Lung (tissue), 12 donors: ENCODE measurements around the gene NCOR2. TPM values are rescaled to one million over a fixed set of nuclear protein-coding genes. Genes with fewer than 3 reads are reported as not detected.
A peak's percentile ranks its signal among the peaks of the same experiment; 100 is the strongest.

Experiments used
- ATAC-seq: fragments of 200-7000 bp; cut with Tn5 transposase; one replicate; pipeline ENCODE4 v1.9.1; 2020; ENCODE audit warnings: moderate number of reproducible peaks; ENCODE audit not compliant: insufficient read depth, low FRiP score
- DNase-seq, 3 donors: peaks; one replicate each; pipeline ENCODE4 v3.0.0-alpha.2; 2013 to 2017
- H3K27ac ChIP-seq, 2 donors: one replicate each; pipeline ENCODE4 v1.5.1; 2013; ENCODE audit warnings: mild to moderate bottlenecking in 2 of 2, moderate library complexity in 2 of 2, control low read depth in 1 of 2, inconsistent platforms in 1 of 2, low read depth in 1 of 2, low read length in 1 of 2
- H3K27me3 ChIP-seq, 3 donors: one replicate each; pipeline ENCODE4 v1.5.1; 2013; ENCODE audit warnings: low read length in 2 of 3; ENCODE audit not compliant: control insufficient read depth in 3 of 3, insufficient read depth in 3 of 3
- H3K36me3 ChIP-seq, 4 donors: one replicate each; pipeline ENCODE4 v1.5.1; 2013; ENCODE audit warnings: low read length in 4 of 4, mild to moderate bottlenecking in 1 of 4, moderate library complexity in 1 of 4; ENCODE audit not compliant: control insufficient read depth in 4 of 4, insufficient read depth in 4 of 4
- H3K4me1 ChIP-seq, 5 donors: one replicate each; pipeline ENCODE4 v1.5.1; 2013; ENCODE audit warnings: low read length in 5 of 5, mild to moderate bottlenecking in 2 of 5, moderate library complexity in 1 of 5; ENCODE audit not compliant: control insufficient read depth in 5 of 5, insufficient read depth in 5 of 5
- H3K4me3 ChIP-seq: one replicate; pipeline ENCODE4 v1.5.1; 2013; ENCODE audit warnings: mild to moderate bottlenecking, control low read depth, moderate library complexity
- H3K9ac ChIP-seq, 2 donors: one replicate each; pipeline ENCODE4 v1.5.1; 2013; ENCODE audit warnings: low read length in 2 of 2, control low read depth in 1 of 2; ENCODE audit not compliant: insufficient read depth in 1 of 2
- H3K9me3 ChIP-seq, 4 donors: one replicate each; pipeline ENCODE4 v1.5.1; 2013; ENCODE audit warnings: low read length in 3 of 4, mild to moderate bottlenecking in 1 of 4, moderate library complexity in 1 of 4; ENCODE audit not compliant: control insufficient read depth in 4 of 4, insufficient read depth in 3 of 4
- CTCF ChIP-seq: IDR thresholded peaks from 2 replicates; pipeline ENCODE4 v1.5.1; 2012; ENCODE audit warnings: mild to moderate bottlenecking; ENCODE audit errors: control extremely low read depth, extremely low read depth
- WGBS, 2 donors: extraction: QIAGEN DNeasy Blood & Tissue Kit; methylation state at CpG; one replicate each; pipeline ENCODE4 v1.1.7; 2013; 5-methylcytosine and 5-hydroxymethylcytosine counted together
- polyA plus RNA-seq, 2 donors: library from polyadenylated mRNA; stranded (reverse); fragments of 200-250 nt; gene quantifications; one replicate each; pipeline ENCODE4 v1.2.1, GENCODE V29; 2013
- total RNA-seq, 2 donors: library from RNA; depleted of rRNA in 1 of 2; stranded (reverse); fragments of >200 nt in 1 of 2; gene quantifications; one replicate each; pipeline ENCODE4 v1.2.1, GENCODE V29; 2014 to 2021
- donor health status: control.
- donor health status: control.
- donor health status: Bipolar disorder and iron deficiency.
- donor health status: healthy.
- donor health status: DM: yes; HTN: yes; CAD: no.

The NCOR2 gene
- total and polyA plus RNA-seq, 4 donors: 81.4 to 361 (median 132) TPM

GRCh38 chr12:124554429-124555029 lies 12.9 kb downstream of the NCOR2 start:
- H3K9ac ChIP-seq: peak overlapping the region in 1 of 2 donors; percentile 32
- H3K36me3 ChIP-seq: no peaks in the 10 kb centered on the region
- ATAC-seq: no peak
- no peak for TF ChIP-seq CTCF
- 29 to 37% methylated on average over 26 of the region's 26 CpGs for WGBS, 2 donors
- no peaks in the 10 kb centered on the region for H3K9me3 ChIP-seq
- H3K4me3 ChIP-seq: no peak overlapping the region
- DNase-seq: peak in 1 of 3 donors; percentile 50
- H3K27me3 ChIP-seq: no peaks in the 10 kb centered on the region
- no peak overlapping the region for H3K27ac ChIP-seq
- peaks cover 11 to 48% (median 36%) of the 10 kb centered on the region in 5 donors for H3K4me1 ChIP-seq

DNA sequence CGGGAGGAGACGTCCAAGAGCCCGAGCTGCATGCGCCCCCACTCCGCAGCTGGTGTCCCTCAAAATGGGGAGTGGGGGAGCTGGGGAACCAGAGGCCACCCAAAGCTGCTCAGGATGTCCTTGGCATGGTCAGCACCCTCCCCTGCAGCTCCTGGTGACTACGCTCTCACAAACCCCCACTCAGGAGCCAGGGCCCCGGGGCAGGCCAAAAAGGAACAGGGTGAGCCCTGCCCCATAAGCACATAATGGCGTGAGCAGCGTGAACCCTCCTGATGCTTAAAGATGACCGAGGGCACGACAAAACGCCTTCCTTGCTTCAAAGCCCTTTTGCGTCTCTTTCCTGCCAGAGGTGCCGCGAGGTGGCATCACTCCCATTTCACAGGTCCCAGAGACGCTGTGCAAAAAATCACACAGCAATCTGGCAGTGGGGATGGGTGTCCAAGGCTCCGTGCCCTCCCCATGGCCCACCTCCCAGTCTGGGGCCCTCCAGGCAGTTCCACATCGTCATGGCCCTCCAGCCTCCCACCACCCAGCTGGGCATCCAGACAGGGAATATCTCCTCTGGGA lies 13.5 kb downstream of the NCOR2 start:
- H3K9ac ChIP-seq: no peak overlapping the region
- WGBS, 2 donors: 77 to 88% methylated on average over 18 of the region's 18 CpGs
- ATAC-seq: no peak
- no peaks in the 10 kb centered on the region for H3K9me3 ChIP-seq
- H3K36me3 ChIP-seq: no peaks in the 10 kb centered on the region
- DNase-seq: no peak
- TF ChIP-seq CTCF: no peak
- no peak overlapping the region for H3K4me3 ChIP-seq
- H3K27me3 ChIP-seq: no peaks in the 10 kb centered on the region
- no peak overlapping the region for H3K27ac ChIP-seq
- H3K4me1 ChIP-seq: peaks cover 12 to 53% (median 39%) of the 10 kb centered on the region in 5 donors

DNA sequence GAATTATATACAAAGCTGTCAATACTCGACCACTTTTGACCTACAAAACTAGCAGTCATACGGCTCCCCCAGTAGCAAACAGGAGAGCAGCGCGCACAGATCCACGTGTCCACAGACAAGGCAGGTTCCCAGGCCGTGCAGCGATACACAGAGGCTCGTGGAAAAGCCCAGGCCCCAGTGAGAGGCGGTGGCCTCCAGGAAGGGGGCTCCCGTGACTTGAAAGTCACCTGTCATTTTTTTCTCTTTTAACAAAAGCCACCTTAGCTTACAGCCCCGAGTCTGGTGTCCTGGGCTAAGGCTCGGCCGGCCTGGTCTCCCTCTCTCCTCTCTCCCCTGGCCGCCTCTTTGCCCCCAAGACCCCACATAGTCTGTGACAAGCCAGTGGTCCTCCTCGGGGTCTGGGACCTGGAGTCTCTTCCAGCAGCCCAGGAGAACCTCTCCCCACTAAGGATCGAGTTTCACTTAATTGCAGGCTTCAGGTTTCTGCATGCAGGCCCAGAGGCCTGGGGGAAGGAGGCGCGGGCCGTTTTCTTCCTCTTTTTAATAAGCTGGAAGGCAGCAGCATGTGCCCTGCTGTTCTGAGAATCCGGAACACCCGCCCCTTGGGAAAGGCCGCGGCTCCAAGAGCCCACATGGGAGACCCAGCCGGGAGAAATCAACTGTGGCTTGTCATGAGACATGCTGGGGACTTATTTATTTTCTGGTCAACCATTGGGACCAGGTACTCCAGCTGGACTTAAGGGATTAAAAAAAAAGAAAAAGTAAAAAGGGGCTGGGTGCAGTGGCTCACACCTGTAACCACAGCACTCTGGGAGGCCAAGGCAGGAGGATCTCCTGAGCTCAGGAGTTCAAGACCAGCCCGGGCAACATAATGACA lies 15.9 kb downstream of the NCOR2 start:
- Histone ChIP-seq H3K9me3 (no peaks in the 10 kb centered on the region), H3K36me3 (no peaks in the 10 kb centered on the region), H3K27ac (peak overlapping the region in 1 of 2 donors; percentile 68), H3K4me3 (no peak overlapping the region), H3K4me1 (peaks cover 15 to 46% (median 39%) of the 10 kb centered on the region in 5 donors), H3K9ac (peak overlapping the region in 1 of 2 donors; percentile 4), H3K27me3 (no peaks in the 10 kb centered on the region)
- TF ChIP-seq CTCF: no peak
- ATAC-seq: no peak
- peak; percentile 52 to 71 (median 62) for DNase-seq
- 34 to 45% methylated on average over 25 of the region's 25 CpGs for WGBS, 2 donors
